H9 (cell line): ENCODE data around the gene MTHFD1. TPM values are rescaled to one million over a fixed set of nuclear protein-coding genes. Genes with fewer than 3 reads are reported as not detected.

Experiments
- DNase-seq: peaks from one replicate; pipeline ENCODE4 v3.0.0-alpha.2; 2017
- H2AFZ ChIP-seq: one replicate; pipeline ENCODE4 v1.6.1; 2013; ENCODE audit warnings: mild to moderate bottlenecking, low read length, control low read depth, moderate library complexity
- H2AK5ac ChIP-seq: 2 replicates; pipeline ENCODE4 v1.6.1; 2013; ENCODE audit warnings: low read length, control low read depth, mixed read lengths; ENCODE audit not compliant: insufficient read length
- H2BK120ac ChIP-seq: one replicate; pipeline ENCODE4 v1.6.1; 2013; ENCODE audit warnings: low read depth, mild to moderate bottlenecking, low read length, control low read depth, inconsistent platforms; ENCODE audit not compliant: poor library complexity, severe bottlenecking
- H2BK12ac ChIP-seq: 2 replicates; pipeline ENCODE4 v1.6.1; 2013; ENCODE audit warnings: low read length, control low read depth, mixed read lengths, low read depth; ENCODE audit not compliant: insufficient read length
- H2BK15ac ChIP-seq: 2 replicates; pipeline ENCODE4 v1.6.1; 2013; ENCODE audit warnings: low read depth, low read length, control low read depth
- H2BK20ac ChIP-seq: one replicate; pipeline ENCODE4 v1.6.1; 2013; ENCODE audit warnings: low read depth, mild to moderate bottlenecking, low read length, control low read depth, inconsistent platforms; ENCODE audit not compliant: poor library complexity, severe bottlenecking
- H2BK5ac ChIP-seq: 2 replicates; pipeline ENCODE4 v1.6.1; 2013; ENCODE audit warnings: low read length, control low read depth, mixed read lengths; ENCODE audit not compliant: insufficient read length
- H3K14ac ChIP-seq: 2 replicates; pipeline ENCODE4 v1.6.1; 2013; ENCODE audit warnings: low read length, control low read depth; ENCODE audit not compliant: insufficient read depth
- H3K18ac ChIP-seq: 2 replicates; pipeline ENCODE4 v1.6.1; 2013; ENCODE audit warnings: low read depth, mild to moderate bottlenecking, mixed read lengths, low read length, control low read depth; ENCODE audit not compliant: insufficient read length
- H3K23ac ChIP-seq: 2 replicates; pipeline ENCODE4 v1.6.1; 2013; ENCODE audit warnings: low read length, control low read depth, mixed read lengths, low read depth; ENCODE audit not compliant: insufficient read length
- H3K23me2 ChIP-seq: 2 replicates; pipeline ENCODE4 v1.6.1; 2013; ENCODE audit warnings: low read depth, mild to moderate bottlenecking, mixed read lengths, low read length, control low read depth; ENCODE audit not compliant: insufficient read length, poor library complexity, severe bottlenecking
- H3K27ac ChIP-seq: 2 replicates; pipeline ENCODE4 v1.5.1; 2013; ENCODE audit warnings: low read length, control low read depth, mixed read lengths, low read depth; ENCODE audit not compliant: insufficient read length
- H3K27me3 ChIP-seq: 2 replicates; pipeline ENCODE4 v1.6.1; 2013; ENCODE audit warnings: low read length, control low read depth, inconsistent platforms; ENCODE audit not compliant: insufficient read depth
- H3K4ac ChIP-seq: 2 replicates; pipeline ENCODE4 v1.6.1; 2013; ENCODE audit warnings: low read depth, mild to moderate bottlenecking, control low read depth, inconsistent platforms, low read length, moderate library complexity
- H3K4me1 ChIP-seq: 2 replicates; pipeline ENCODE4 v1.6.1; 2013; ENCODE audit warnings: low read length, control low read depth, inconsistent platforms; ENCODE audit not compliant: insufficient read depth
- H3K4me2 ChIP-seq: 2 replicates; pipeline ENCODE4 v1.6.1; 2013; ENCODE audit warnings: low read length, control low read depth, mixed read lengths; ENCODE audit not compliant: insufficient read length, insufficient read depth
- H3K56ac ChIP-seq: 2 replicates; pipeline ENCODE4 v1.6.1; 2013; ENCODE audit warnings: low read depth, mild to moderate bottlenecking, mixed read lengths, low read length, control low read depth; ENCODE audit not compliant: insufficient read length
- H3K79me1 ChIP-seq: 2 replicates; pipeline ENCODE4 v1.6.1; 2013; ENCODE audit warnings: low read depth, mild to moderate bottlenecking, moderate library complexity, low read length, control low read depth, inconsistent platforms; ENCODE audit not compliant: insufficient read depth, poor library complexity, severe bottlenecking
- H3K79me2 ChIP-seq: 2 replicates; pipeline ENCODE4 v1.6.1; 2013; ENCODE audit warnings: low read length, control low read depth, inconsistent platforms; ENCODE audit not compliant: insufficient read depth
- H3K9ac ChIP-seq: 2 replicates; pipeline ENCODE4 v1.6.1; 2013; ENCODE audit warnings: low read length, control low read depth, mixed read lengths; ENCODE audit not compliant: insufficient read length; ENCODE audit errors: extremely low read depth
- H3K9me3 ChIP-seq: one replicate; pipeline ENCODE4 v1.6.1; 2013; ENCODE audit warnings: low read depth, low read length, inconsistent platforms; ENCODE audit not compliant: control insufficient read depth
- H3T11ph ChIP-seq: one replicate; pipeline ENCODE4 v1.6.1; 2013; ENCODE audit warnings: mild to moderate bottlenecking, low read length, control low read depth, inconsistent platforms
- H4K20me1 ChIP-seq: one replicate; pipeline ENCODE4 v1.6.1; 2013; ENCODE audit not compliant: control insufficient read depth, insufficient read length, insufficient read depth
- H4K5ac ChIP-seq: 2 replicates; pipeline ENCODE4 v1.6.1; 2013; ENCODE audit warnings: low read depth, mild to moderate bottlenecking, mixed read lengths, low read length, control low read depth; ENCODE audit not compliant: insufficient read length
- H4K8ac ChIP-seq: replicated peaks from 2 replicates; pipeline ENCODE4 v1.6.1; 2013; ENCODE audit warnings: low read length, control low read depth, mixed read lengths, low read depth; ENCODE audit not compliant: insufficient read length
- H4K91ac ChIP-seq: 2 replicates; pipeline ENCODE4 v1.6.1; 2013; ENCODE audit warnings: low read depth, mild to moderate bottlenecking, moderate library complexity, mixed read lengths, low read length, control low read depth; ENCODE audit not compliant: insufficient read length
- H3K27ac Mint-ChIP-seq, 3 experiments: 2 replicates in 2 of 3; 3 replicates in 1 of 3; pipeline ENCODE4 v1.8.0; 2020 to 2021; ENCODE audit warnings: mixed read lengths in 3 of 3, mild to moderate bottlenecking in 1 of 3, moderate library complexity in 1 of 3
- H3K27me3 Mint-ChIP-seq: 2 replicates; pipeline ENCODE4 v1.8.0; 2021; ENCODE audit warnings: low read depth, mild to moderate bottlenecking, moderate library complexity, mixed read lengths
- H3K36me3 Mint-ChIP-seq, 3 experiments: 2 replicates in 2 of 3; 3 replicates in 1 of 3; pipeline ENCODE4 v1.8.0; 2020 to 2021; ENCODE audit warnings: low read depth in 3 of 3, mixed read lengths in 3 of 3; ENCODE audit not compliant: insufficient read depth in 1 of 3
- H3K4me1 Mint-ChIP-seq, 2 experiments: 2 replicates each; pipeline ENCODE4 v1.8.0; 2020; ENCODE audit warnings: mixed read lengths in 2 of 2
- H3K4me3 Mint-ChIP-seq, 2 experiments: 2 replicates in 1 of 2; 3 replicates in 1 of 2; pipeline ENCODE4 v1.8.0; 2020 to 2021; ENCODE audit warnings: mild to moderate bottlenecking in 2 of 2, mixed read lengths in 2 of 2, moderate library complexity in 1 of 2
- H3K9me3 Mint-ChIP-seq, 2 experiments: 2 replicates in 1 of 2; 3 replicates in 1 of 2; pipeline ENCODE4 v1.8.0; 2020; ENCODE audit warnings: mild to moderate bottlenecking in 2 of 2, mixed read lengths in 2 of 2, moderate library complexity in 1 of 2
- WGBS: extraction: QIAGEN DNeasy Blood & Tissue Kit; methylation state at CpG from one replicate; pipeline ENCODE4 v1.1.7; 2013; ENCODE audit warnings: missing lambda C conversion rate, low lambda C conversion rate, mixed read lengths; ENCODE audit not compliant: insufficient read length; ENCODE audit errors: extremely low coverage; 5-methylcytosine and 5-hydroxymethylcytosine counted together
- total RNA-seq: library from RNA; stranded (reverse); gene quantifications from 2 replicates; pipeline ENCODE4 v1.2.1, GENCODE V29; 2021
- TF ChIP-seq, protein P1 (sequence below): fragments of 200-600 bp; sonication (generic); conservative IDR thresholded peaks from 3 replicates; pipeline ENCODE4 v1.8.0; 2021; ENCODE audit warnings: antibody characterized with exemption, mild to moderate bottlenecking

MTHFD1 gene
- total RNA-seq, 1 experiment from 2014 or later = 203 TPM

DNA sequence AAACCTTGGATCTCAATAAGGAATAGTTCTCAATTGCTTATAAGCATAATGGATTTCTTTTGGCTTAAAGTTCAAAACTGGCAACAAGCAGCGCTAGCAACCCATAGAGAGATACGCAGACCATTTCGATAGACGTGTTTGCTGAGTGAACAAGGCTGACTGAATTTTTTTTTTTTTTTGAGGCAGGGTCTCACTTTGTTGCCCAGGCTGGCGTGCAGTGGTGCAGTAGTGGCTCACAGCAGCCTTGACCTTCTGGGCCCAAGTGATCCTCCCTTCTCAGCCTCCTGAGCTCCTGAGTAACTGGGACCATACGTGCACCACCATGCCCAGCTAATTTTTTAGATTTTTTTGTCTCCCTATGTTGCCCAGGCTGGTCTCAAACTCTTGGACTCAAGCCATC is 75.7 kb downstream of the MTHFD1 start:
- Histone ChIP-seq H4K91ac (no peak overlapping the region), H3K9me3 (no peaks in the 10 kb centered on the region), H2BK5ac (no peak overlapping the region), H3K18ac (no peak overlapping the region), H3K79me1 (no peaks in the 10 kb centered on the region), H2BK12ac (no peak overlapping the region), H3K23me2 (peaks cover 14% of the 10 kb centered on the region), H3K4me1 (no peaks in the 10 kb centered on the region), H2AK5ac (no peak overlapping the region), H2BK15ac (no peak overlapping the region), H3K14ac (no peak overlapping the region), H2AFZ (no peak overlapping the region), H4K5ac (no peak overlapping the region), H3K79me2 (no peaks in the 10 kb centered on the region), H3K56ac (no peak overlapping the region), H3K27me3 (no peaks in the 10 kb centered on the region), H3T11ph (no peak overlapping the region), H2BK120ac (no peak overlapping the region), H3K4ac (no peak overlapping the region), H3K27ac (no peak overlapping the region), H3K9ac (no peak overlapping the region), H4K8ac (no peak overlapping the region), H2BK20ac (no peak overlapping the region), H4K20me1 (no peaks in the 10 kb centered on the region), H3K4me2 (no peak overlapping the region), H3K23ac (no peak overlapping the region)
- DNase-seq = no peak
- WGBS = no CpG with 5 or more reads among the region's 6 CpGs
- peaks cover 14% of the 10 kb centered on the region in 2 experiments for H3K4me1 Mint-ChIP-seq
- no peaks in the 10 kb centered on the region for H3K9me3 Mint-ChIP-seq
- H3K36me3 Mint-ChIP-seq = peaks cover 10 to 23% (median 11%) of the 10 kb centered on the region in 3 experiments; a peak in 6 of 7 replicates
- no peak overlapping the region; a peak in 1 of 5 replicates for H3K4me3 Mint-ChIP-seq
- TF ChIP-seq, protein P1, sequence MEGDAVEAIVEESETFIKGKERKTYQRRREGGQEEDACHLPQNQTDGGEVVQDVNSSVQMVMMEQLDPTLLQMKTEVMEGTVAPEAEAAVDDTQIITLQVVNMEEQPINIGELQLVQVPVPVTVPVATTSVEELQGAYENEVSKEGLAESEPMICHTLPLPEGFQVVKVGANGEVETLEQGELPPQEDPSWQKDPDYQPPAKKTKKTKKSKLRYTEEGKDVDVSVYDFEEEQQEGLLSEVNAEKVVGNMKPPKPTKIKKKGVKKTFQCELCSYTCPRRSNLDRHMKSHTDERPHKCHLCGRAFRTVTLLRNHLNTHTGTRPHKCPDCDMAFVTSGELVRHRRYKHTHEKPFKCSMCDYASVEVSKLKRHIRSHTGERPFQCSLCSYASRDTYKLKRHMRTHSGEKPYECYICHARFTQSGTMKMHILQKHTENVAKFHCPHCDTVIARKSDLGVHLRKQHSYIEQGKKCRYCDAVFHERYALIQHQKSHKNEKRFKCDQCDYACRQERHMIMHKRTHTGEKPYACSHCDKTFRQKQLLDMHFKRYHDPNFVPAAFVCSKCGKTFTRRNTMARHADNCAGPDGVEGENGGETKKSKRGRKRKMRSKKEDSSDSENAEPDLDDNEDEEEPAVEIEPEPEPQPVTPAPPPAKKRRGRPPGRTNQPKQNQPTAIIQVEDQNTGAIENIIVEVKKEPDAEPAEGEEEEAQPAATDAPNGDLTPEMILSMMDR = no peak
- no peak overlapping the region for H3K27ac Mint-ChIP-seq
- H3K27me3 Mint-ChIP-seq = peaks cover 1% of the 10 kb centered on the region; the same call in 1 of the 2 replicates
